Right cardiac atrium (tissue), 5 donors: Measurements from ENCODE around the gene GRIP2. TPM values are rescaled to one million over a fixed set of nuclear protein-coding genes. Genes with fewer than 3 reads are reported as not detected.
A peak's percentile ranks its signal among the peaks of the same experiment; 100 is the strongest.

ENCODE experiments used
- ATAC-seq, 2 donors: fragments of 200-7000 bp; cut with Tn5 transposase; one replicate each; pipeline versions ENCODE4 v1.8.0 to v1.9.1; 2020; ENCODE audit warnings: moderate library complexity in 2 of 2, mild to moderate bottlenecking in 1 of 2
- DNase-seq, 3 donors: peaks; one replicate each; pipeline ENCODE4 v3.0.0-alpha.2; 2020
- H3K27ac ChIP-seq: one replicate; pipeline ENCODE4 v1.5.1; 2013; ENCODE audit warnings: mild to moderate bottlenecking, low read length, control low read depth, moderate library complexity
- H3K27me3 ChIP-seq: one replicate; pipeline ENCODE4 v1.6.1; 2013; ENCODE audit not compliant: control insufficient read depth, insufficient read depth
- H3K4me1 ChIP-seq: one replicate; pipeline ENCODE4 v1.6.1; 2013; ENCODE audit warnings: low read length; ENCODE audit not compliant: control insufficient read depth, insufficient read depth
- H3K4me3 ChIP-seq: one replicate; pipeline ENCODE4 v1.5.1; 2013; ENCODE audit warnings: low read length, control low read depth
- H3K9me3 ChIP-seq: one replicate; pipeline ENCODE4 v1.6.1; 2013; ENCODE audit warnings: low read length; ENCODE audit not compliant: control insufficient read depth
- WGBS: extraction: QIAGEN DNeasy Blood & Tissue Kit; methylation state at CpG from one replicate; pipeline ENCODE4 v1.1.7; 2013; 5-methylcytosine and 5-hydroxymethylcytosine counted together
- intact Hi-C, 4 donors: fragments of 100-400 bp; cut with DNase I; formaldehyde crosslinking; loops; one replicate each; pipeline versions ENCODE4 v1.11.0 to v1.14.0; 2022 to 2023
- polyA plus RNA-seq: library from polyadenylated mRNA; stranded (reverse); fragments of 200-250 nt; gene quantifications from one replicate; pipeline ENCODE4 v1.2.3, GENCODE V29; 2013
- total RNA-seq, 4 donors: library from RNA; stranded (reverse); fragmentation: NEBNext Ultra II Directional; extraction: Animal tissue kit (Norgen Biotek cat#: 25700); gene quantifications; one replicate each; pipeline ENCODE4 v1.2.1, GENCODE V29; 2021
- donor health status: healthy with polysubstance abuse.
- donor health status: DM: no; HTN: yes; CAD: no.
- donor health status: DM: no; HTN: no; CAD: no.
- donor health status: DM: no; HTN: yes; CAD: no; lungs with severe emphysema.
- donor health status: DM: yes; HTN: yes; CAD: no.

Gene GRIP2
- total and polyA plus RNA-seq, 5 donors: 8.7 to 14.5 (median 11.8) TPM

- intact Hi-C loops: no loop called here
- peak in 1 of 3 donors; percentile 46 for DNase-seq
Observed at GRCh38 chr3:14491396-14492190, 48.5 kb downstream of the GRIP2 start.

GRCh38 chr3:14490831-14491230, 49.3 kb downstream of the GRIP2 start:
- Histone ChIP-seq H3K4me3 (no peak overlapping the region), H3K9me3 (no peaks in the 10 kb centered on the region), H3K27me3 (no peaks in the 10 kb centered on the region), H3K4me1 (no peaks in the 10 kb centered on the region), H3K27ac (no peak overlapping the region)
- 99% methylated on average over 2 of the region's 2 CpGs for WGBS
- intact Hi-C loops: no loop called here
- no peak for DNase-seq
- ATAC-seq: no peak

More at GRCh38 chr3:14491396-14492190, 48.5 kb downstream of the GRIP2 start:
- no peaks in the 10 kb centered on the region for H3K27me3 ChIP-seq
- no peaks in the 10 kb centered on the region for H3K9me3 ChIP-seq
- 81% methylated on average over 17 of the region's 17 CpGs for WGBS
- H3K4me1 ChIP-seq: no peaks in the 10 kb centered on the region
- H3K4me3 ChIP-seq: no peak overlapping the region
- ATAC-seq: peak in 1 of 2 donors; percentile 9
- H3K27ac ChIP-seq: no peak overlapping the region

GRCh38 chr3:14490255-14490654, 49.9 kb downstream of the GRIP2 start:
- no peak for ATAC-seq
- DNase-seq: peak in 1 of 3 donors; percentile 8
- WGBS: 85% methylated on average over 4 of the region's 4 CpGs
- intact Hi-C loops: no loop called here
- no peaks in the 10 kb centered on the region for H3K4me1 ChIP-seq
- no peaks in the 10 kb centered on the region for H3K9me3 ChIP-seq
- H3K27me3 ChIP-seq: no peaks in the 10 kb centered on the region
- H3K4me3 ChIP-seq: no peak overlapping the region
- no peak overlapping the region for H3K27ac ChIP-seq

- no peaks in the 10 kb centered on the region for H3K4me1 ChIP-seq
- no peaks in the 10 kb centered on the region for H3K9me3 ChIP-seq
- DNase-seq (no peak), ATAC-seq (no peak)
- no peak overlapping the region for H3K4me3 ChIP-seq
- 96% methylated on average over 7 of the region's 7 CpGs for WGBS
- no peaks in the 10 kb centered on the region for H3K27me3 ChIP-seq
- intact Hi-C loops: no loop called here
- H3K27ac ChIP-seq: no peak overlapping the region
Observed at GRCh38 chr3:14489641-14490040, 50.5 kb downstream of the GRIP2 start.

DNA sequence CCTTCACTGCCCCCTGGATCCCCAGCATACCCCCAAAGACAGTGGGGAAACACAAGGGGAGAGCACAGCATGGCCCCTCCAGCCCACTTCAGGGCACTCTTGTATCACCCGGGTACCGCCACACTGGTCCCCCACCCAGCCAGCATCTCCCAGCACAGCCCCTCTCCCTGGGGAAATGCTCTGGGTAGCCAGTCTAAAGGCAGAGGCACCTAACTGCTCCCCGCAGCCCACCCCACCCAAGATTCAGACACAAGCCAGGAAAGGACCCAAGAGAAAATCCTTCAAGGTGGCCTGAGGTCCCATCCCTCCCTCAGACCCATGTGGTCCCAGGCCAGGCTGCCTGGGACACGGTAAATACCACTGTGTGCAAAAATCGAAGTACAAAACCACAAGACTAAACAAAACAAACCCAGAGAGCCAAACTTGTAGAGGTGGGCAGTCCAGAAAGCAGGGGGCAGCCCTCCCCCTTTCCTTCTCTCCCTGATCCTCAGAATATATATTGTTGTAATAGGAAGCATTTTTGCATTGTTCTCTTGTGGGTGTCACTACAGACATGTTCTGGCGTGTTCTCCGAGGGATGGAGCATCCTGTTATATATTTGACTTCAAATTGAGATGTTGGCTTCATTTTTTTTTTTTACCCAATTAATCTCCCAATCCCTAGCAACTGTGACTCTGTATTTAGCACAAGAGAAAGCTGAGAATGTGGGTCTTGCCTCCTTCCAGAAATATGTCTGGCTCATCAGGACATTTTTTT, 51.7 kb downstream of the GRIP2 start:
- intact Hi-C loops: no loop called here
- Histone ChIP-seq H3K4me3 (no peak overlapping the region), H3K27me3 (no peaks in the 10 kb centered on the region), H3K9me3 (no peaks in the 10 kb centered on the region), H3K4me1 (no peaks in the 10 kb centered on the region), H3K27ac (peak overlapping the region; percentile 3)
- 66% methylated on average over 7 of the region's 7 CpGs for WGBS
- ATAC-seq (no peak), DNase-seq (no peak)

- ATAC-seq: no peak
Observed at GRCh38 chr3:14487821-14488220, 52.3 kb downstream of the GRIP2 start.

GRCh38 chr3:14487086-14487485, 53.1 kb downstream of the GRIP2 start:
- intact Hi-C loops: no loop called here
- DNase-seq: no peak
- WGBS: 95% methylated on average over 8 of the region's 8 CpGs
- Histone ChIP-seq H3K4me3 (no peak overlapping the region), H3K4me1 (no peaks in the 10 kb centered on the region), H3K27ac (no peak overlapping the region), H3K27me3 (no peaks in the 10 kb centered on the region), H3K9me3 (no peaks in the 10 kb centered on the region)
- ATAC-seq: no peak

More at GRCh38 chr3:14487821-14488220, 52.3 kb downstream of the GRIP2 start:
- H3K4me1 ChIP-seq: no peaks in the 10 kb centered on the region
- no peaks in the 10 kb centered on the region for H3K9me3 ChIP-seq
- no peak for DNase-seq
- no peaks in the 10 kb centered on the region for H3K27me3 ChIP-seq
- intact Hi-C loops: no loop called here
- no peak overlapping the region for H3K27ac ChIP-seq
- H3K4me3 ChIP-seq: no peak overlapping the region
- 71% methylated on average over 7 of the region's 7 CpGs for WGBS

DNA sequence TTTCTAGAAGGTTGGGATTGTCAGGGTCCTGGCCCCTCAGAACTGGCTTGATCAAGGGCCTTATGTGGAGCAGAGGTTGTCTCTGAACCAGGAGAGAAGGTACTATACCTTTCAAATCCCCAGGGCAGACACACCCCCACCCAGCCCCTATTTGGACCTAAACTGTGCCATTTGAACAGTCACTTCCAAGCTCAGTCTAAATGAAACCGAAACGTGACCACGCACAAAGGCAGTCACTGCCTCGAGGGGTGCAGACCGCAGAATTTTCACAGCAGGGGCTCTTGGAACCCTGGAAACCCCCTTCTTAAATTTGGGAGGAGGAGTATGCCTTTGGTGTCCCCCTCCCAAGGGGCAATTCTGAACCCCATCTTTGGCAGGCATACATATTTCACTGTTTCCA, 53.7 kb downstream of the GRIP2 start:
- intact Hi-C loops: no loop called here
- no peaks in the 10 kb centered on the region for H3K9me3 ChIP-seq
- no peak for DNase-seq
- no peaks in the 10 kb centered on the region for H3K27me3 ChIP-seq
- peaks cover 3% of the 10 kb centered on the region for H3K4me1 ChIP-seq
- no peak overlapping the region for H3K4me3 ChIP-seq
- no peak overlapping the region for H3K27ac ChIP-seq
- 86% methylated on average over 5 of the region's 5 CpGs for WGBS
- no peak for ATAC-seq

DNA sequence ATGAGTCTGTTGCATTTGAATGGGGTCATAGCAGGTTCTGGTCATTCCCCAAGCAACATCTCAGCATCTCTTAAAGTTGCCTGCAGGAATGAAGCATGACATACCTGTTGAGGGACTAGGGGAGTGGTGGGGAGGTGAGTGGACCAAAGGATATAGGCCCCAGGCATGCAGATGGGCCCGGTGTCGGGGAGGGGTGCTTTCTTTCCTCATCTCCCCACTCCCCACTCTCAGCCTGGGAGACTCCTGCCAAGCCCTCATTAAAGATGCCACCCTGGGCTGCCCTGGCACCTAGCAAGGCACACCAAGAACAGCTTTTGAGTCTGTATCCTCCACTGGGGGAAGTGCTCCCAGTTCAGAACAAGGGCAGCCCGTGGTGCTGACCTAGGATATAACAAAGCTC, 54.2 kb downstream of the GRIP2 start:
- no peak overlapping the region for H3K27ac ChIP-seq
- 92% methylated on average over 3 of the region's 3 CpGs for WGBS
- intact Hi-C loops: no loop called here

GRCh38 chr3:14484741-14485140, 55.4 kb downstream of the GRIP2 start:
- H3K27ac ChIP-seq: no peak overlapping the region
- H3K9me3 ChIP-seq: no peaks in the 10 kb centered on the region
- 89% methylated on average over 17 of the region's 17 CpGs for WGBS
- intact Hi-C loops: no loop called here
- H3K4me3 ChIP-seq: no peak overlapping the region
- no peaks in the 10 kb centered on the region for H3K27me3 ChIP-seq
- peaks cover 4% of the 10 kb centered on the region for H3K4me1 ChIP-seq
- no peak for ATAC-seq
- peak in 1 of 3 donors; percentile 32 for DNase-seq

More for the DNA sequence above, 54.2 kb downstream of the GRIP2 start:
- ATAC-seq (no peak), DNase-seq (no peak)
- Histone ChIP-seq H3K4me1 (peaks cover 3% of the 10 kb centered on the region), H3K4me3 (no peak overlapping the region), H3K9me3 (no peaks in the 10 kb centered on the region), H3K27me3 (no peaks in the 10 kb centered on the region)

DNA sequence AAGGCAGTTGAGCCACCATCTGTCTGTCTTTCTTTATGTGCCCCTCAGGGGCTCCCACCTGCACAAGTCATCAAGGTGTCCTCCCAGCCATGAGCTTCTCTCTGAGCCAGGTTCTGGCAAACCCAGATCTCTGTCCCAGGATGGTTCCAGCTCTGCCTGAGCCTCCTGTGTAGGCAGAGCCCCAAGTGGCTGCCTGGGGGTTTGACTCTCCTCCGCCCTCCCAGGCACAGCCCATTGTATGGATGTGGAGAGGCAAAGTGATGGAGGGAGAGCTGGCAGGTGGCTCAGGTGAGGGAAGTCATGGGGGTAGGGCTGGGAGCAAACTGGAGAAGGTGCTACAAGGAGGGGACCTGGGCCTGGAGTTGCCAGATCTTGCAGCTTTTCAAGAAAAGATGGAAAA, 56.9 kb downstream of the GRIP2 start:
- H3K4me1 ChIP-seq: peaks cover 6% of the 10 kb centered on the region
- DNase-seq: peak in 1 of 3 donors; percentile 5
- H3K4me3 ChIP-seq: no peak overlapping the region
- no peak for ATAC-seq
- no peak overlapping the region for H3K27ac ChIP-seq
- intact Hi-C loops: no loop called here
- H3K27me3 ChIP-seq: no peaks in the 10 kb centered on the region
- no peaks in the 10 kb centered on the region for H3K9me3 ChIP-seq
- WGBS: 100% methylated on average over 1 of the region's 1 CpG
